22Rv1 (cell line): ENCODE measurements around the gene SYT8.

ENCODE experiments used
- H3K27ac ChIP-seq: fragments of 450-650 bp; 2 replicates; pipeline ENCODE4 v1.5.1; 2017
- ZFX ChIP-seq: fragments of 450-650 bp; IDR thresholded peaks from 2 replicates; pipeline ENCODE4 v1.6.1; 2017; ENCODE audit warnings: antibody characterized with exemption, borderline replicate concordance
- TF ChIP-seq, protein P1 (sequence below): fragments of 450-650 bp; IDR thresholded peaks from 2 replicates; pipeline ENCODE4 v1.5.1; 2017; ENCODE audit warnings: mild to moderate bottlenecking

SYT8 gene

DNA sequence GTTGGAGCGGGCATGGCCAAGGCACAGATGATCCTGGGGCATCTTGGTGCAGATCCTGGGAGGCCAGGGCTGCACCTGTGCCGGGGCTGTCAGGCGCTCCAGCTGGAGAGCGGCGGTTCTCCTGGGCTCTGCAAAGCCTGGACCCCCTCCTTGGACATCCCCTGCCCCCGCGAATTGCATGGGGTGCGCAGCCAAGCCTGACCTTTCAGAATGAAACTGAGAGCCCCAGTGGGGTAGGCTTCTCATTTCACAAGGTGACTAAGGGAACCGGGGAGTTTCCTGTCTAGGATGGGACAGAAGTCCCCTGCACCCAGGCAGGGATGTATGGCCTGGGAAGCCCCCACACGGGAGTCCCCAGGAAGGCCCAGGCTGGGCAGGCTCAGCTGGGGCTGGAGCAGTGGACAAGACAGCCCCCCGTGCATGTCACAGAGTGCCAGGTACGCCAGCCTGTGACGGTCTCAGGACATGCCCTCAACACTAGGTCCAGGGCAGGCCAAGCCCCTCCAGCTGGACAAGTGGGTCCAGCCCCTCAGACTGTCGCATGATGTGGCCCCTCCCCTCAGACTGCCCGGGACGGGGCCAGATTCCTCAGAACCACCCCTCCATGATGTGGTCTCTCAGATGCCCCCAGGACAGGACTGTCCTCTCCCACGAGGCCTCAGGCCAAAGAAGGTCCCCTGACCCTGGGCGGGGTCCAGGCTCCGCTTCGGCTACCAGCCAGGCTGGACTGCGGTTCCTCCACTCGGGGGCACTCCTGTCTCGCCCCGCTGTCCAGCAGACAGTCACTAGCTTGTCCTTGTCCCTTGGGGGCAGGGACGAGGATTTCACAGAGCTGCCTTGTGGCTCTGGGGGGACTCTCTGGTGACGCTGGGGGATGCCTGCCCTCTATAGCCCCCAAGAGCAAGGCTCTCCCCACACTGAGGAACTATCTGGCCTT lies 20.4 kb downstream of the SYT8 start:
- no peak for TF ChIP-seq ZFX
- TF ChIP-seq, protein P1, sequence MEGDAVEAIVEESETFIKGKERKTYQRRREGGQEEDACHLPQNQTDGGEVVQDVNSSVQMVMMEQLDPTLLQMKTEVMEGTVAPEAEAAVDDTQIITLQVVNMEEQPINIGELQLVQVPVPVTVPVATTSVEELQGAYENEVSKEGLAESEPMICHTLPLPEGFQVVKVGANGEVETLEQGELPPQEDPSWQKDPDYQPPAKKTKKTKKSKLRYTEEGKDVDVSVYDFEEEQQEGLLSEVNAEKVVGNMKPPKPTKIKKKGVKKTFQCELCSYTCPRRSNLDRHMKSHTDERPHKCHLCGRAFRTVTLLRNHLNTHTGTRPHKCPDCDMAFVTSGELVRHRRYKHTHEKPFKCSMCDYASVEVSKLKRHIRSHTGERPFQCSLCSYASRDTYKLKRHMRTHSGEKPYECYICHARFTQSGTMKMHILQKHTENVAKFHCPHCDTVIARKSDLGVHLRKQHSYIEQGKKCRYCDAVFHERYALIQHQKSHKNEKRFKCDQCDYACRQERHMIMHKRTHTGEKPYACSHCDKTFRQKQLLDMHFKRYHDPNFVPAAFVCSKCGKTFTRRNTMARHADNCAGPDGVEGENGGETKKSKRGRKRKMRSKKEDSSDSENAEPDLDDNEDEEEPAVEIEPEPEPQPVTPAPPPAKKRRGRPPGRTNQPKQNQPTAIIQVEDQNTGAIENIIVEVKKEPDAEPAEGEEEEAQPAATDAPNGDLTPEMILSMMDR = no peak
- no peak overlapping the region for H3K27ac ChIP-seq

DNA sequence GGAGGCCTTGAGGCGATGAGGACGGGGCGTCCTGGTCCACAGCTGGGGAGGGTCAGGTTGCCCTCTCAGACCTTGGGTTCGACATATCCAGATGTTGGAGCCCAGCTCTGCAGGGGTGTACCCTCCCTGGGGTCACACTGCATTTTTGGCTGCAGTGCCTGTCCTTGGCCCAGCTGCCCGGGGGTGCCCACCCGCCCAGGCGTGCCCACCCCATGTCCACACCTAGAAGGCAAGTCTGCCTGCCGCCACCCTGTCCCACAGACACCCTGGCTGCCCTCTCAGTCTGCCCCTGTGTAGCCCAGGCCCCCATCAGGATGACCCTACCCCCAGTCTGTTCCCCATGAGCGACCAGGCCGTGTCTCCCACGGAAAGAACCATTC lies 21.1 kb downstream of the SYT8 start:
- H3K27ac ChIP-seq = no peak overlapping the region
- TF ChIP-seq ZFX = no peak
- TF ChIP-seq, protein P1 = no peak

DNA sequence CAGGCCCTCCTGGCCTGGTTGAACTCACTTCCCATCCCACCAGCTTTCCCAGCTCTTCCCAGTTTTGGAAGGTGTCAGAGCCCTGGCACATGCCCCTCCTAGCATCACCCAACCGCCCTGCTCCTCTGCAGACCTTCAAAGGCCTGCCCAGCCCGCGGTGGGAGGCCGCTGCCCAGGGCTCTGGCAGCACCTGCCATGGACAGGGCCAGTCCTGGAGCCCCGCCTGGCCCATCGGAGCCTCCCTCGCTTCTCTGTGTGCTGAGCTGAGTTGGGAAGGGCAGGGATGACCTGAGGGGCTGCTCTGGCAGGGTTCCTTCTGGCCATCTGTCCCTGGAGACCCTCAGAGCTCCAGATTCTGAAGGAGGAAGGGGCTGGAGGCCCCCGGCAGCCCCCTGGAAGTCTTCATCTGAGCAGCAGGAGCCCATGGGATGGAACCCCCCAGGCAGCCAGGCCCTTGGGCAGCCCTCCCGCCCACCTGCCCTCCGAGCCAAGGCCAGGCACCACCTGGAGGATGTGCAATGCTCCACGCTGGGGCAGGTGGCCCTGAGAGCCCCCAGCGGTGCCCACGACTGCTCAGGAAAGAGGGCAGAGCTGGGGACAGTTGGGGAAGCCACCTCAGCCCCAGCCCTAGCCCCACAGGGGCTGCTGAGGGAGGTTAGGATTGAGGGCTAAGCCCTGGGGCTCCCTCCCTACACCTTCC lies 21.7 kb downstream of the SYT8 start:
- no peak overlapping the region for H3K27ac ChIP-seq
- no peak for TF ChIP-seq ZFX
- TF ChIP-seq, protein P1 = no peak

DNA sequence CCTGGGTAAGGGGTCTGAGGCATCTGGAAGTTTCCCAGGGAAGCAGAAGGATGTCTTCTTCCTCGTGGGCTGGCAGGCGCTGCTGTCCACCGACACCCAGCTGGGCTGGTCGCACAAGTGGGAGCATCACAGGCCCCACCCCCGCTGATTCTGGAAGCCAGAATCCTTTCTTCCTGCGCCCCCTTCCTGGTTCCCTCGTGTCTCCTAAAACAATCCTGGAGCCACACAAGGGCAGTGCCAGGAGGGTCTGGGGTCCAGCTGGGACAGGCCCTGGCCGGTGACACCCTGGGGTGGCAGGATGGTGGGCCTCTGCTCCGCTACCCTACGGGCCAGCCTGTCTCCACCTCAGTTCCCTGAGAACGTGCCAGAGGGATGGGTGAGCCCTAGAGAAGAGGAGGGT lies 22.3 kb downstream of the SYT8 start:
- H3K27ac ChIP-seq = no peak overlapping the region
- no peak for TF ChIP-seq ZFX

DNA sequence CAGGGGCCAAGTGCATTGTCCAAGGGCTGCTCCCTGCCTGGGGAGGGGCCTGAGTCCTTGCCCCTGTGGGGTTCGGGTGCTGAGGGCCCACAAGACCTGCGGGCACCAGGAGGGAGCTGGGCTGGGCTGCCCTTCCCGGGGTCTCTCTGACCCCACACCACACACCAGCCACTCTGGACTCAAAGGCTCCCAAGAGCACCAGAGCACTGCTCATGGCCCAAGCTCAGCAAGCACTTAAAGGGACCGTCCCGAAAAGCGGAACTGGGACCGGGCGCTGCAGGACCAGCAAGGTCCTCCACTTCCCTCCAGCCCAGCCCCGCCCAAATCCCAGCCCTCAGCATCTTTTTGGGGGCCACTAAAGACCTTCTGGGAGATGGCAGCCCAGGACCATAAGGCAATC lies 23.4 kb downstream of the SYT8 start:
- H3K27ac ChIP-seq = no peak overlapping the region
- TF ChIP-seq, protein P1 = no peak
- TF ChIP-seq ZFX = no peak

DNA sequence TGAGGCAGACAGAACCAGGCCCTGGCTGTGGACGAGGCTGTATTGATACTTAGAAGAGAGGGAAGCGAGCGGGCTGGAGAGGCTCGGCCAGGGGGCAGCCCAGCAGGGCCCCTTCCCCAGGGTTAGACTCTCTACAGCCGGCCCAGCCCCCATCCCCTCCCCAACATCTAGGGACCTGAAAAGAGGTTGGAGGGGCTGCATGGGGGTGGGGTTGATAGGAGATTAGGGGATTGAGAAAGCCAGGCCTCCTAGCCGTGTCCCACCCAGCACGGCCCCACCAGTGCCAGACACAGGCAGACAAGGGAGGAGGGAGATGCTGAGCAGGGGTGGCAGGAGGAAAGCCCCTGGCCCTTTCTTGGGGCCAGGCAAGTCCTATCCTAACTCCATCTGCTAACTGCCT lies 23.8 kb downstream of the SYT8 start:
- TF ChIP-seq ZFX = no peak
- TF ChIP-seq, protein P1 = no peak
- no peak overlapping the region for H3K27ac ChIP-seq

DNA sequence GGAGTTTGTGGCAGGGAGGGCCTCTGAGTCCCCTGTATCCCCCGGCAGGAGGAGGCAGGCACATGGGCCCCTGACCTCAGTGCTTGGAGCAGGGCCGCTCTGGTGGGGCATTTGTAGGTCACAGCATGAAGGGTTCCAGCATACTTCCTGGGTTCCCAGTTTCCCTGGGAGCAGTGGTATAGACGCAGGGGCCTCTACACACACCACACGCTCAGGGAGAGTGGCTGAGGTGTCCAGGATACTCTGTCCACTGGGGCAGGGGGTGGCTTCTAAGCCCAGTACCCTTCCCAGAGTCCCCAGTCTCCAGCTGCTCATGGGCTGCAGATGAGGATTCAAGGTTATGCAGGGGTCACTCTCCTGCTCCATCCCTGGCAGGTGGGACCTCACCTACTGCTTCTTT lies 24.2 kb downstream of the SYT8 start:
- no peak for TF ChIP-seq ZFX
- TF ChIP-seq, protein P1 = no peak
- H3K27ac ChIP-seq = no peak overlapping the region
